Activated T-helper 1 cell treated with anti-CD3 and anti-CD28 coated beads, Interleukin-2, amount 50 U/mL, for 16 hours (primary cell): ENCODE data around the gene DPEP2NB.

ENCODE experiments used
- DNase-seq, 2 donors: peaks; one replicate each; pipeline ENCODE4 v3.0.0-alpha.2; 2020; ENCODE audit warnings: low read depth in 1 of 2, low spot score in 1 of 2

Gene DPEP2NB

GRCh38 chr16:67964477-67965131, 51.1 kb downstream of the DPEP2NB start:
- no peak for DNase-seq

- no peak for DNase-seq
Measured at GRCh38 chr16:67963662-67964321, 51.9 kb downstream of the DPEP2NB start.
